Measurements from ENCODE around the gene ARL16.

ARL16 gene

GRCh38 chr17:81684442-81684911 lies 880 bp upstream of the ARL16 start:
- H3K4me1 ChIP-seq = peaks cover 0 to 46% (median 31%) of the 10 kb centered on the region in 4 donors
- peaks cover 30 to 59% (median 44%) of the 10 kb centered on the region in 3 donors for H3K36me3 ChIP-seq
- no peak for TF ChIP-seq CTCF (IDR thresholded peaks at IDR 0.05)
- H3K9me3 ChIP-seq = no peaks in the 10 kb centered on the region
- intact Hi-C loops (cut with DNase I; ENCODE audit: low total_unique reads) = no loop called here
- DNase-seq = peak in 1 of 2 donors; percentile 41
- H3K27me3 ChIP-seq = no peaks in the 10 kb centered on the region
- H3K4me3 ChIP-seq = peak overlapping the region; percentile 92 to 100
- peak overlapping the region; percentile 83 to 85 for H3K27ac ChIP-seq

GRCh38 chr17:81683208-81683583 lies 401 bp downstream of the ARL16 start:
- intact Hi-C loops (cut with DNase I; ENCODE audit: low total_unique reads) = no loop called here
- H3K36me3 ChIP-seq = peaks cover 21 to 46% (median 31%) of the 10 kb centered on the region in 3 donors
- DNase-seq = no peak
- TF ChIP-seq CTCF (IDR thresholded peaks at IDR 0.05) = no peak
- H3K4me1 ChIP-seq = peaks cover 0 to 46% (median 31%) of the 10 kb centered on the region in 4 donors
- H3K27me3 ChIP-seq = no peaks in the 10 kb centered on the region
- no peaks in the 10 kb centered on the region for H3K9me3 ChIP-seq
- H3K27ac ChIP-seq = peak overlapping the region; percentile 83 to 85
- H3K4me3 ChIP-seq = peak overlapping the region; percentile 92 to 100

GRCh38 chr17:81682565-81683207 lies 911 bp downstream of the ARL16 start:
- Histone ChIP-seq H3K27ac (peak overlapping the region; percentile 83 to 85), H3K9me3 (no peaks in the 10 kb centered on the region), H3K27me3 (no peaks in the 10 kb centered on the region), H3K4me3 (peak overlapping the region; percentile 92 to 100), H3K36me3 (peaks cover 16 to 41% (median 26%) of the 10 kb centered on the region in 3 donors), H3K4me1 (peaks cover 0 to 46% (median 31%) of the 10 kb centered on the region in 4 donors)
- intact Hi-C loops (cut with DNase I; ENCODE audit: low total_unique reads) = no loop called here
- TF ChIP-seq CTCF (IDR thresholded peaks at IDR 0.05) = no peak
- DNase-seq = no peak

- TF ChIP-seq CTCF (IDR thresholded peaks at IDR 0.05) = no peak
- Histone ChIP-seq H3K27me3 (no peaks in the 10 kb centered on the region), H3K9me3 (no peaks in the 10 kb centered on the region), H3K4me1 (peaks cover 0 to 46% (median 31%) of the 10 kb centered on the region in 4 donors), H3K27ac (no peak overlapping the region), H3K36me3 (peaks cover 5 to 31% (median 15%) of the 10 kb centered on the region in 3 donors), H3K4me3 (no peak overlapping the region)
- intact Hi-C loops (cut with DNase I; ENCODE audit: low total_unique reads) = no loop called here
- no peak for DNase-seq
These were observed 1.9 kb downstream of the ARL16 start for GRCh38 chr17:81681672-81682071.

GRCh38 chr17:81680150-81680549 lies 3.4 kb downstream of the ARL16 start:
- peaks cover 0 to 41% (median 21%) of the 10 kb centered on the region in 4 donors for H3K4me1 ChIP-seq
- intact Hi-C loops (cut with DNase I; ENCODE audit: low total_unique reads) = no loop called here
- no peak for TF ChIP-seq CTCF (IDR thresholded peaks at IDR 0.05)
- no peak overlapping the region for H3K4me3 ChIP-seq
- no peak for DNase-seq
- no peaks in the 10 kb centered on the region for H3K9me3 ChIP-seq
- no peaks in the 10 kb centered on the region for H3K27me3 ChIP-seq
- H3K36me3 ChIP-seq = peaks cover 0 to 17% (median 7%) of the 10 kb centered on the region in 3 donors
- H3K27ac ChIP-seq = no peak overlapping the region
